ENCODE results near the gene ALPI.

Gene ALPI

GRCh38 chr2:232465061-232465460 lies 9.1 kb downstream of the ALPI start:
- DNase-seq, result no peak

GRCh38 chr2:232466221-232466620 lies 10.3 kb downstream of the ALPI start:
- DNase-seq, result no peak

DNA sequence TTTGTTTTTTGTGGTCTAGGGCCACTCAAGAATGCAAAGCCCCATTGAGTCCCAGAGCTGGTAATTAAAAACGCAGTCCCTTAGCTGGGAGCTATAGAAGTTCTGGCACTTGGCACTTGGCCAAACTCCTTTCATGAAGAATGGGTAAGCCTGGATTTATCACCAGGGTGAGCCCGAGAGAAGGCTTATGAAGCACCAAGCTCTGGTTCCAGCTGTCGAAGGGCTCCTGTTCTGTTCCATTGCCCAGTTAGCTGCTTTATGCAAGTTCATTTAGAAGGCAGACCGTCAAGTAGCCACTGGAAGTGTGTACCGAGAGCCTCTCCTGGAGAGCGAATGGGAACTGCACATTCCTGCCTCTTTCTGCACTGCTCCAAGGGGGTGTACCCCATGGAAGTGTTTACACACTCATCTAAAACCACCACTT lies 17.5 kb downstream of the ALPI start:
- peak; percentile 99 for DNase-seq

DNA sequence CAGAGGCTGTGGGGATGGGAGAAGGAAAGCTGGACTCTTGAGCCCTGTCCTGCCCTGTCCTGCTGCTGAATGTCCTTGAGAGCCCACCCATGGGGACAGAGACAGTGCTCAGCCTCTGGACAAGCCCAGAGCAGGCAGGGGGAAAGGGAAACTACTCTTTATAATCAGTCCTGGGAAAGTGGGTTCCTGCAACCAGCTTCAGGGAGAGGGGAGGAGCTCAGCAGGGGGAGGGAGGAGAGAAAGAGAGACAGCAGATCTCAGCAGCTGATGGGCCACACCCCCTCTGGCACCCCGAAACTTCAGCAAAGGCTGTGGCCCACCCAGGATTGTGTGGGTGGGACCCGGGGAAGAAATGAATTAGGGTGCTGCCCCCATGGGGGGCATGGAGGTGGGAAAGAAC lies 20.1 kb downstream of the ALPI start:
- no peak for DNase-seq

DNA sequence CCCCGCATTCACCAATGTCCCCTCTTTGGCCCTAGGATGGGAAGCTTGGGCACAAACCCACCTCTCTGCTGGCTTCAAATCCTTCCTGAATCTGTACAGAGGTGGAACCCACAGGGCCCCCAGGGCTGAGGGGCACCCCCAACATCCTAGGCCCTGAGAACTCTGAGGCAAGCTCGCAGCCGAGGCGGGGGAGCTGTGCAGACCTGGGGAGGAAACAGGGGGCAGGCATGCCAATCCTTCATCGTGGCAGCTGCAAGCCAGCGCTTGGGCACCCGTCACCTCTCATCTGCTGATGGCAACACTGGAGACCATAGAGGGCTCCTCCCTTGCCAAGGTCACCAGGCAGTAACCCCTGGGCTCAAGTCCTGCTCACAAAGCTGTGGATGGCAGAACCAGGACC lies 20.8 kb downstream of the ALPI start:
- DNase-seq, result no peak

DNA sequence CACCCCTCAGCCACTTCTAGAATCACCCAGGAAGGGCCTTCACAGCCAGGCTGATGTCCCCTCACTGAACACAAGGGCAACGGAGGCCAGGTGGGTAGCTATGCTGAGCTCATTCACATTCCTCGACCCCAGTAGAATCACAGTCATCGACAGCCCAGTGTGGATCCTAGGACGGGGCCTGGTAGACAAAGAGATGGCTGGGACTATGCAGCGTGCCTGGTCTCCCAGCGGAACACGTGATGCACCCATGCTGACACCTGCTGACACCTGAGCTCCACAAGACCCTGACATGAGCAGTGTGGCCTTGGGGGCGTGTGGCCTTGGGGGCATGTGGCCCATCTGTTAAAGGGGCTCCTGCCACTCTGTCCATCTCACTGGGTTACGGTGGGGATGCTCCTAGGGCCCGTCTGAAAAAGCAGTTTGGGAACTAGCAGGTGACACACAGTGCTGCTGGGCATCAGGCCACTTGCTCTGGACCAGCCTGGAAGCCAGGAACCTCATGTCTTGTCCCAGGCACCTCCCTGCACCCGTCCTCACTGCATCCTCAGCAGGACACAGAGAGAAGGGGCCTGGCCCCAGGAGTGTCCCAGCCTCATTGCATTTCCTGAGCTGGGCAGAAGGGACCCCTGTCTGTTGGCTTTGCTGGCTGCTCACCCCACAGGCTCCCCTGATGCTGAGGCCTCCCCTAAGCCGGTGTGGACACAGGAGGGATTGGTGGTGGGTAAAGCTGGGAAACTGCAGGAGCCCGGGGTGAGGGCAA lies 22.0 kb downstream of the ALPI start:
- no peak for DNase-seq

- DNase-seq, result no peak
These were observed 22.8 kb downstream of the ALPI start for GRCh38 chr2:232478571-232479340.

DNA sequence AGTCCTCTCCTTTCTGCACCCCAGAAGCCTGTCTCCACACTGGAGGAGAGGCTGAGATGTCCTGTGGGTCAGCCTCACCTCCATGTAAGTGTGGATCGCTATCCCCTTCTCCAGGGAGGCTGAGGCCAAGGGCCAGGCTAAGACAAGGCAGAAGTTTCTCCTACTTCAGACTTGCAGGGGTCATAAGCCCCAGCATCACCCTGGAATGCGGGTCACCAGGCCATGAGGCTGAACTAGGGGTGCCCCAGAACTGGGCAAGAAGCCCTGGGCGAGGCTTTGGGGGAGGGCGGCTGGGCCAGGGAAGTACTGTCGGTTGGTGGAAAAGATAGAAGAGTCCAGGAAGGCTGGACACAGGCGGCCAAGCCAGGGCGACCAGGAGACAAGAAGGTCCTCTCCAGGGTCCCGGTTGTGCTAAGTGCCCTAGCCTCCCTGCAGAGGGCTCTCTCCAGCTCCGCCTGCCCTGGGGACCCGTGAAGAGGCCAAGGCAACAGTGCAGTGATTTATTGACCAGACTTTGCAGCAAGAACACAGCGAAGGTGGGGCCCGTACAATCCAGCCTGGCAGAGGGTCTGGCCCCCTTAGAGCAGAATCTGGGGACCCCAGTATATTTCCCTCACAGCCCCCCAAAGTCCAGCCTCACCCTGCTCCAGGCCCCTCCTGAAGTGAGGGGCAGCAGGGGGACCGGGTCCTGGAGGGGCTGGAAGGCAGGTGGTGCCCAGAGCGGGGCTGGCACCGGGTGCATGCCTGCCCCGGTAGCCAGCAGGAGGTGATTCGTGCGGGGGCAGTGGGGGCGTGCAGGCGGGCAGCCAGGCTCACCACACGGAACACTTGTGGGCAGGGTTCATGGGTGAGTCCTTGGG lies 23.6 kb downstream of the ALPI start:
- DNase-seq, result no peak

DNA sequence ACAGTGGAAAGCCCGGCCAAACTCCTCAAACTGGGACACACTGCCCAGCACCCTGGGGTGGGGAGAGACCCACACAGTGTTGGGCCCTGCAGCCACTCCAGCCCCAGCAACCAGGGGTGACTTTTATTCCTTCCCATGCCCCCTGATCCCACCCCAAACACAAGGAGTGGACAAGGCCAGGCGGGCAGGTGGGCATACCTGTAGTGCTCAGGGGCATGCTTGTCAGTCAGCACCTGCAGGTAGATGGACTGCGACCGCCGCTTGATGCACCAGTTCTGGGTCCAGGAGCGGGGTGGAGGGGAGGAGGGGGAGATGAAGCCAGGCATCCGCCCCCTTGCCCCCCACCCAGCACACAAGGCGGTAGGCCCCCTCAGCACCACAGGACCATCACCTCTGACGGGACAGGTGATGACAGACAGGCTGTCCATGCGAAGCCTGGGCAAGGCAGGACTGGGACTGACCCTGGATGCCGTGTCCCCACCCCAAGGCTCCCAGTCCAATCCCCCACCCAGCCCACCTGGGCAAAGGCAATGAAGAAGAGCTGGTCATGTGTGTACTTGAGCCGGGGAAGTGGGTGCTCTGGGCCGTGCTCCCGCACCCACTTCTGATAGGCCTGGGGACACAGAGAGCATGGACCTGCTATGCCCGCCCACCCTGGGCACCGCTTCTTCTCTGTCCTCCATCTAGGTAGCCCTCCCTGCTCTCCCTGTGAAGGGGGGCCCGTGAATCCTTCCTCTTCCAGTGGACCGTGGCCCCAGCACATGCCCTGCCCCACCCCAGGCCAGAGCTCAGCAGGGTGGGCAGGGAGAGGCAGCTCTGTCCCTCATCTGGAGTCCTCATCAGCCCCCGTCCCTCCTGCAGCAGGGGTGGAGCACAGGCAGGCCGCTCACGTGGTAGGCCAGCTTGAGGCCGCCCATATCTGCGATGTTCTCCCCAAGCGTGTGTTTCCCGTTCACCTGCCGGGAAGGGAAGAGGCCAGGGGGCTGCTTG lies 24.5 kb downstream of the ALPI start:
- no peak for DNase-seq

GRCh38 chr2:232481322-232482140 lies 25.6 kb downstream of the ALPI start:
- no peak for DNase-seq

DNA sequence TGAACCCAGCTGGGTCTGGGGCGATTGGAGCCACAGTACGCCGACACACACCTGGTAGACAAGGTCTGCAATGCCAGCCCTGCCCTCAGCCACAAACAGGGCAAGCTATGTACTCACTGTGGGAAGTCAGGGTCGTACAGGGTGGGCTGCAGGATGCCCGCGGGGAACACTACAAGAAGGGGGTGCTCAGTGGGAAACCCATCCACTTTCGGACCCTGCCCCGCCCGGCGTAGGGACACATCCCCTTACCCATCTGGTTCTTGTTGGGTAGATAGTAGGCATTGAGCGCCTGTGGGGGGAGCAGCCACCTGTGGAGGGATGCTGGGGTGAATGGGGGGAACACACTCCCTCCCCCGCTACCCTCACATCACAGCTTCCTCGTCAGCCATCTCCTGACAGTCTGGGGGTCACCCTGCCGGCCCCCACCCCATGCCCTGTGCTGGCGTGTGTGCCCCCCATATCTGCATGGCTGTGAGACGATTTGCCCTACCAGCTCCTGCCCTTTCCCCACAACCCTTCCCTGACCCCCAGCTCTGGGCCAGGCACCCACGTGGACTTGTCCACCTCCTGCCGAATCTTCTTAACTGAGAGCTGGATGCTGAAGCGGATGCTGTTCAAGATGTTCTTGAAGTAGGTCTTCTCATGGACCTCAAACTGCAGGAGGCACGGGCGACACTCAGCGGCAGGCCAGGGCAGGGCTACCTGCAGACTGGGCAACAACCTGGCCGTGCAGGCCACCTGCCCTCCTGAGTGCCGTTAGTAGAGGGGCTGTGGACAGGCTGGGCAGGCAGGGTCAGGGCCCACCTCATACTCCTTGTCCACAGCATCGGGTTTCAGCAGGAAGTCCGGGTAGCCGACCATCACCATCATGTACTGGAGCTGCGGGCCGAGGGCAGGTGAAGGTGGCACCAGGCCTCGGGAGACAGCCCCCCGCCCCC lies 26.6 kb downstream of the ALPI start:
- no peak for DNase-seq

DNA sequence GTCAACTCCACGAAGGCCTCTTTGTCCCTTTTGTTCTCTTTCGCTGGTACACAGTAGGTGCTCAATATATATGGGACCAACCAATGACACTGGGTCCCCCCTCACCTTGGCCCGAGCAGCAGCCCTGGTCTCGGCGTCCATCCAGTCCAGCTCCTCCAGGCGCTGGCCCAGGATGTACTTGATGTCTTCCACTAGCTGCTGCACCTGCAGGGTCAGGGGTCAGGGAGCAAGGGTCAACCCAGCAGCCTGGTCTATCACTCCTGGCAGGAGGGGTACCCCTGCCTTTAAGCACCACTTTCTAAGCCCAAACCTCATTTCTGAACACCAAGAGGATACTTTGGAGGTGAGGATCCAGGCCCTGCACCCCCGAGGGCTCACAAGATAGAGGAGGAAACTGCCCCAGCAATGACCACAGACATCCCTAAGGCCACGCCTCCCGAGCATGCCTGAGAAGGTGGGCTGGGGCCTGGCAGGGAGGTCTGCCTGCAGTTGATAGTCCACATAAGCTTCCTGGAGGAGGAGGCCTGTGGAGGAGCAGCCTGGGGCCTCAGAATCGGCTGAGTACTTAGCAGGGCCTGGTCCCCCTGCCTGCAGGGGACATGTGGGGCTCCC lies 27.5 kb downstream of the ALPI start:
- DNase-seq, result no peak

- DNase-seq, result no peak
These were observed 28.1 kb downstream of the ALPI start for GRCh38 chr2:232483923-232484627.

DNA sequence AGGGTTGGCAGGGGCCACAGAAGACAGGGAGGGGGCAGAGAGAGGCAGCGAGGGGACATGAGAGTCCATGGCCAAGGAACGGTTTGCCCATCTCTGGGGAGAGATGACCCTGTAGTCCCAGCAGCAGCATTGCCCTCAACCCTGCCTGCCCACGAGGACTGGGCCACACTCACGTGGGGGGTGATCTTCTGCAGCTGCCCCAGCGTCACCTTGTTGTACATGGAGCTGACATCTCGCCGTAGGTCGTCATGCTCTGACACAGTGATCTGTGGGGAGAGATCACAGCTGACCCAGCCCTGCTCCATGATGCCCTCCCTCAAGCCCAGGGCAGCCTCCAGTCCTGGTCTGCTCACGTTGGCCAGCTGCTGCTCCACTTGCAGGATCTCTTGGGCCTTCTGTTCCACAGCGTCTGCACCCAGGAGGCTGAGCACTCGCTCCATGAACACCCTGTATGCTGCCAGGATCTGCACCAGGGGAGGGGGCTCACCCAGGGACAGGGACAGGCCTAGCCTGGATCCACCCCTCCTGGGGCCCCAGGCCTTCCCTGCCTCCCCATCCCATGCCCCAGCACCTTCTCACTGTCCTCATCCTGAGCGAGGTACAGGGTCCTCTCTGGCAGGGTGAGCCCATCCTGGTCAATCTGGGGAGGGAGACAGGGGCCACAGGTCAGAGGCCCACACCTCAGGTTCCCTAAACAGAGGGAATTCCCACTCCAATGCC lies 28.8 kb downstream of the ALPI start:
- DNase-seq, result no peak

DNA sequence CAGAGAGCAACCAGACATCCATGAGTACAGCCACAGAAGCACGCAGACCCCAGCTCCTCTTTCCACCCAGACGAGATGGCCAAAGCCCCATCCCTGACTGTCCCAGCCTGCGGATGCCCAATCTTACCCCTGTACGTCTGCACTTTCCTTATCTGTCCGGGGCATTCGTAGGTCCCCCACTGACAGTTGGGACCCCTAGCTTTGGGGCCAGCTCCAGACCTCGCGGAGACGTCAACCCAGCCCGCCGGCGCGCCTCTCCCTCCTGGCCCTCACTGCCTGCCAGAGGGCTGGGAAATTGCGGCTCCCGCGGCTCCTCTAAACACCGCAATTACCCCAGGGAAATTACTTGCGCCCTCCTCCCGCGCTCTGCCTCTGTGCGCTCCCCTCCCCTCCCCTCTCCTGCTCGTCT lies 29.4 kb downstream of the ALPI start:
- DNase-seq, result no peak

DNA sequence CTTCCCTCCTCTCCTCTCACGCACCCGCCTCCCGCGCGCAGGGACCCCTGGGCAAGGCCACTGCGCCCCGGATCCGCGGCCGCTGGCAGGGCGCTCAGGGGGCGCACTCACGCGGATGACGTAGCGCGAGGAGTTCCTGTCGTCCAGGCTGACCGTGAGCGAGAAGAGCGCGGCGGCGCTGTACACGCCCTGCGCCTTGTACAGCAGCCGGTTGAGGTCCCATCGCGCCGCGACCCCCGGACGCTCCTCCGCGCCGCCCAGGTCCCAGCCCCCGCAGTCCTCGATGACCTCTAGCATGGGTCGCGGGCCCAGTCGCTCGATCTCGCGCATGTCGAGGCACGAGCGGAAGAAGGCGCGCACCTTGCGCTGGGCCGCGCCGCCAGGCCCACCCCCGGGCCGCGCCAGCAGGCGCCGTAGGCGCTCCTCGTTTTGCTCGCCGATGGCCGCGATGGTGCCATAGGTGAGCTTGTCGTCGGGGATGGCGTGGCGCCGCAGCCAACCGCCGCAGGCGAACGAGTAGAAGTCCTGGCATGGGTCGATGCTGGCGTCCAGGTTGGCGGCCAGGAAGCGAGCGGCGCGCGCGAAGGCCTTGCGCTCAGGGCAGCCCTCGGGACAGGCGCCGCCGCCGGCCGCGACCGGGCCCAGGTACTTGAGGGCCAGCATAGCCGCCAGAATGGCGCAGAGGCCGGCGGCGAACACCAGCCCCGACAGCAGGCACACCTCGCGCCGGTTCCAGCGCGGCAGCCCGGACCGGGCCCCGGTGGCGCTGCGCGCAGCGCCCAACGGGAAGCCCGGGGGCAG lies 30.0 kb downstream of the ALPI start:
- no peak for DNase-seq
